ENCODE measurements around the gene UNC119. TPM values are rescaled to one million over a fixed set of nuclear protein-coding genes. Genes with fewer than 3 reads are reported as not detected.

Gene UNC119
- total and polyA plus RNA-seq, 9 donors, result 15.6 to 20.7 (median 17.6) TPM

DNA sequence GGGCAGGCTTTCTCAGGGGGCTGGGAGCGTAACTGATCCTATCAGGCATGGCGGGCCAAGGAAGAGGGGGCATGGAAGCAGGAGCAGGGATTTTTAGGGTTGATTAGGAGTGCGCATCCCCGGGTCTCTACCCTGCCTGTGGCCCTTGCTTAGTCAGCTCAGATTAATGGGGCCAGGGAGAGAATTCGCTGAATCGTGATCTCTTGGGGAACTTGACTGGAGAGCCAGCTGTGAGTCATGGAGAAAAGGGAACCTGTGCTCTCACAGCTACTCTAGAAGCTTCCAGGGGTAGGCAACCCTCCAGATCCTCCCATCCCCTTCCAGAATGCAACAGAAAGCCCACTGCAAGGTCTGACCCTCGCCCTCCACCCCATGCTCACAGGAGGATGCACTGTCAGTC lies 42.6 kb downstream of the UNC119 start:
- Histone ChIP-seq H3K36me3 (ENCODE audit: control insufficient read depth, insufficient read depth, low read length) (no peaks in the 10 kb centered on the region), H3K27me3 (ENCODE audit: control insufficient read depth, insufficient read depth, low read length) (peaks cover 70% of the 10 kb centered on the region), H3K9me3 (replicated peaks; ENCODE audit: control insufficient read depth, low read depth, low read length) (no peaks in the 10 kb centered on the region), H3K4me1 (ENCODE audit: control insufficient read depth, insufficient read depth, low read length) (no peaks in the 10 kb centered on the region), H3K4me3 (ENCODE audit: low read length) (no peak overlapping the region), H3K27ac (ENCODE audit: low read length) (no peak overlapping the region)
- peak; percentile 56 for DNase-seq
- 50% methylated on average over 4 of the region's 7 CpGs for WGBS (ENCODE audit: insufficient coverage)

DNA sequence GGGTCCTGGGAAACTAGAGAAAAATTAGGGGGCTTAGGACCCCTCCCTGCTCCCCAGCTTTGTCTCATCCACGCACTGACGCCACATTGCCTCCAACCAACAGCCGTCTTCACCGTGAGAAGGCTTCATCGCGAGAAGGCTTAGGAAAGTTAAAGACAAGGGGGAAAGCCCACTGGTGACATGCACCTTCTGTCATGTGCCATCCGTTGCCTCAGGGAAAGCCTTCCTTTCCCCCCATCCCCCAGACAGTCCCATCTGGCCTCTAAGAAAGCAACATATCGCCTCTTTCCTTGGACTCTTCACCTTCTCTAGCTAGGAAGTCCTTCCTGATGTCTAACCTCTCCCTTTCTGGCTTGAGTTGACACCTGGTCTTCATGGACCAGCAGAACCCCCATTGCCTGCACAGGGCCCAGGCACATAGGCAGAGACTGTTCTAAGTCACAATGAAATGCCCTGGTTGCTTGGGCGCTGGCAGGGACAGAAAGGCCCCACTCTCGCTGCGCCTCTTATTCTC lies 44.2 kb downstream of the UNC119 start:
- WGBS (ENCODE audit: insufficient coverage), result 65% methylated on average over 4 of the region's 11 CpGs
- Histone ChIP-seq H3K9me3 (replicated peaks; ENCODE audit: control insufficient read depth, low read depth, low read length) (no peaks in the 10 kb centered on the region), H3K4me3 (ENCODE audit: low read length) (no peak overlapping the region), H3K36me3 (ENCODE audit: control insufficient read depth, insufficient read depth, low read length) (no peaks in the 10 kb centered on the region), H3K4me1 (ENCODE audit: control insufficient read depth, insufficient read depth, low read length) (no peaks in the 10 kb centered on the region), H3K27ac (ENCODE audit: low read length) (no peak overlapping the region), H3K27me3 (ENCODE audit: control insufficient read depth, insufficient read depth, low read length) (peaks cover 59% of the 10 kb centered on the region)
- DNase-seq, result no peak

DNA sequence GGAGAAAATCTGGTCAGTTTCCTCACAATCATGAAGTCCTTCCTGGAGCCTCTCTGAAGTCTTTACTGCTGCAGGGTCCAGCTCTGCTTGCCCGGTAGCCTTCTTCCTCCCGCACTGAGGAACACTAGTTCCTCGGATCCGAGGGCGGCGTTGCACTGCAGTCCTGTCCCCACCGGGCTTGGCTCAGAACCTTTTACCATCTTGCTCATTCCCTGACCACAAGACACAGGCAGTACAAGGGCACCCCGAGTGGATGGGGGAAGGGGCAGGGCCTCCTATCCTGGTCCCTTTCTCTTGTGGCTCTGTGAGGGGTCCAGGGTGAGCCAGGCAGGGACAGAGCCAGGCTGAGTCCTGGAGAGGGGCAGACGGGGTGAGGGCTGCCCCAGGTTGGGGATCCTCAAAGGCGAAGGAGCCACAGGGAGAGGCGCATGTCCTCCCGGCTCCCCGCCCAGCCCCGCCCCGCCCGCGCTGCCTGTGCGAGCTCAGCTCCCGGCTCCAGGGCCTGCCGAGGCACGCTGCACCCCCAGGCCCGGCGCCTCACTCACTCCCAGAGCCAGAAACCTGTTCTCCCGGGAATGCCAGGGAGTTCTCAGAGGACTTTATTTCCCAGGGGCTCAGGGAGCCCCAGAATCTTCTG lies 44.7 kb downstream of the UNC119 start:
- no peaks in the 10 kb centered on the region for H3K36me3 ChIP-seq (ENCODE audit: control insufficient read depth, insufficient read depth, low read length)
- no peaks in the 10 kb centered on the region for H3K9me3 ChIP-seq (replicated peaks; ENCODE audit: control insufficient read depth, low read depth, low read length)
- WGBS (ENCODE audit: insufficient coverage), result 18% methylated on average over 18 of the region's 24 CpGs
- peaks cover 59% of the 10 kb centered on the region for H3K27me3 ChIP-seq (ENCODE audit: control insufficient read depth, insufficient read depth, low read length)
- H3K4me1 ChIP-seq (ENCODE audit: control insufficient read depth, insufficient read depth, low read length), result no peaks in the 10 kb centered on the region
- no peak overlapping the region for H3K4me3 ChIP-seq (ENCODE audit: low read length)
- no peak overlapping the region for H3K27ac ChIP-seq (ENCODE audit: low read length)
- no peak for DNase-seq

DNA sequence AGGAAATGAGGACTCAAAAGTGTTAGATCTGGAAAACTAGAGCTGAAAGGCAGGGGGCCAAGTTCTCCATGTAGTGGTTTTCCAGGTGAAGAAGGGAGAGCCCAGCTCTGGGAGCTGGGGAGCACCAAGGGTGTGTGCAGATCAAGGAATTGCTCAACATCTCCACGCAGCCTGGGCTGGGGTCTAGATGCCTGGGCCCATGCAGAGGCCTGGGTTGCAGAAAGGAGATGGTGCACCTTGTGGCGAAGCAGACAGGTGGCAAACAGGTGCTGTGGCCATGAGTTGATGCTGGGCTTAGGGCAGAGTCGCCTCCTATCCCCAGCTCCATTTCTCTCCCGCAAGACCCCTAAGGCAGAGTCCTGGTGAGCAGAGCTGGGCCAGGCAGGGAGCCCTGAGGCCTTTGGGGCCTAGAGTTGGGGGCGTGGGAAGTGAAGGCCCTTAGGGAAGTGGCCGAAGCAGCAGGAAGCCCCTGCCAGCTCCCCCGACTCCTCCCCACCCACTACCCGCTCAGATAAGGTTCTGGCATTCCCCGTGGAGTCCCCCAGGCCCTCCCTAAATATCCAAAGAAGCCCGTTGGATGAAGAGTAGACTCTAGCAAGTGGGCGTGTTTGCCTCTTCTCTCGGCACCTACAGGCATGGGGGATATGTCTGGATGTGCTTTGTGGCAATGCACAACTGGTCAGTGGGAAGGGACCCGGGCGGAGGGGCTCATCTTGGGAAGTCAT lies 45.5 kb downstream of the UNC119 start:
- no peak overlapping the region for H3K4me3 ChIP-seq (ENCODE audit: low read length)
- no peak overlapping the region for H3K27ac ChIP-seq (ENCODE audit: low read length)
- H3K9me3 ChIP-seq (replicated peaks; ENCODE audit: control insufficient read depth, low read depth, low read length), result no peaks in the 10 kb centered on the region
- no peaks in the 10 kb centered on the region for H3K4me1 ChIP-seq (ENCODE audit: control insufficient read depth, insufficient read depth, low read length)
- peaks cover 51% of the 10 kb centered on the region for H3K27me3 ChIP-seq (ENCODE audit: control insufficient read depth, insufficient read depth, low read length)
- WGBS (ENCODE audit: insufficient coverage), result 72% methylated on average over 4 of the region's 14 CpGs
- no peak for DNase-seq
- no peaks in the 10 kb centered on the region for H3K36me3 ChIP-seq (ENCODE audit: control insufficient read depth, insufficient read depth, low read length)

DNA sequence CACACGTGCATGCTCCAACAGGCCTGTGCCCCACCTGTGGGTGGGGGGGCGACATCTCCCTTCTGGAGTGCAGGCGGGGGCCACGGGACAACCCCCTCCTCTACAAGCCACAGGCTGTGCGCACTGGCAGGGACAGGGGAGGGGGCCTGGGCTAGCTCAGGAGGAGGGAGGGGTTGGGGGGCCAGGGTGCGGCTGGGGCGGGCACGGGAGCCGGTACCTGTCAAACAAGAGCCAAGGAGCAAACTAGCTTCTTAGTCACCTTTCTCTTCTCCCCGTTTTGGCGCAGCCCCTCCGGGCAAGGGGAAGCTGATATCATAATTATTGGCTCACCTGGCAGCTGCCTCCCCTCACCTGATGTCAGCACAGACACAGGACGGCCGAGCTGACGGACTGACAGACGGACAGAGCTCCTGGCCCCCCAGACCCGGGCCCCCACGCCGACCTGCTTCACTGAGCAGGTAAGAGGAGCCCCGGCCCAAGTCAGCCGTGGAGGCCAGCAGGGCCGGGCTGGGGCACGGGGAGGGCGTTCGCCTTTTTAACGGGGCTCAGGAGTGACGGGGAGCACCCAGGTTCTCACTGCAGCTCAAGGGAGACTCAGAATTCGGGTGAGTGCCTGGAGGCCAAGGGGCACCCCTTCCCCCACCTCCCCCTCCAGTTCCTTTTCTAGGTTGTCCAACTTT lies 46.3 kb downstream of the UNC119 start, which contains the start of gene FOXN1:
Gene FOXN1 (plus strand): TSS at position 363 of the 680 bp plus-strand sequence. CDS start 17,622 bp downstream, outside the sequence.
- peaks cover 44% of the 10 kb centered on the region for H3K27me3 ChIP-seq (ENCODE audit: control insufficient read depth, insufficient read depth, low read length)
- no peaks in the 10 kb centered on the region for H3K9me3 ChIP-seq (replicated peaks; ENCODE audit: control insufficient read depth, low read depth, low read length)
- no peak for DNase-seq
- H3K4me3 ChIP-seq (ENCODE audit: low read length), result no peak within 1 kb of the TSS
- 60% methylated on average over 13 of the region's 28 CpGs for WGBS (ENCODE audit: insufficient coverage)
- no peaks in the 10 kb centered on the region for H3K4me1 ChIP-seq (ENCODE audit: control insufficient read depth, insufficient read depth, low read length)
- no peaks in the 10 kb centered on the region for H3K36me3 ChIP-seq (ENCODE audit: control insufficient read depth, insufficient read depth, low read length)
- H3K27ac ChIP-seq (ENCODE audit: low read length), result no peak within 1 kb of the TSS

DNA sequence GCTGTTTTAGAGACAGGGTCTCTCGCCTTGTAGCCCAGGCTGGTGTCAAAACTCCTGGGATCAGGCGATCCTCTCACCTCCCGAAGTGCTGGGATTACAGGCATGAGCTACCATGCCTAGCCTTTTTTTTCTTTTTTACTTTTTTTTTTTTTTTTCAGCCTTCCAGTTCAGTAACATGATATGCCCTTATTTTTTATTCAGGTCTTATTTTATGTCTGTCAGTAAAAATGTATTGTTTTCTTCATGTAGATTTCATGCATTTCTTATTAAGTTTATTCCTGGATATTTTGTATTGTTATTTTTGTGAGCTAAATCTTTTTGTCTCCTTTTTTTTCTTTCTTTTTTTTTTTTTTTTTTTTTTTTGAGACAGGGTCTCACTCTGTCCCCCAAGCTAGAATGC lies 49.0 kb downstream of the UNC119 start:
- H3K4me3 ChIP-seq (ENCODE audit: low read length), result no peak overlapping the region
- no peak overlapping the region for H3K27ac ChIP-seq (ENCODE audit: low read length)
- WGBS (ENCODE audit: insufficient coverage), result no CpG with 5 or more reads among the region's 3 CpGs
- no peak for DNase-seq
- no peaks in the 10 kb centered on the region for H3K36me3 ChIP-seq (ENCODE audit: control insufficient read depth, insufficient read depth, low read length)
- H3K27me3 ChIP-seq (ENCODE audit: control insufficient read depth, insufficient read depth, low read length), result peaks cover 28% of the 10 kb centered on the region
- H3K9me3 ChIP-seq (replicated peaks; ENCODE audit: control insufficient read depth, low read depth, low read length), result no peaks in the 10 kb centered on the region
- no peaks in the 10 kb centered on the region for H3K4me1 ChIP-seq (ENCODE audit: control insufficient read depth, insufficient read depth, low read length)

DNA sequence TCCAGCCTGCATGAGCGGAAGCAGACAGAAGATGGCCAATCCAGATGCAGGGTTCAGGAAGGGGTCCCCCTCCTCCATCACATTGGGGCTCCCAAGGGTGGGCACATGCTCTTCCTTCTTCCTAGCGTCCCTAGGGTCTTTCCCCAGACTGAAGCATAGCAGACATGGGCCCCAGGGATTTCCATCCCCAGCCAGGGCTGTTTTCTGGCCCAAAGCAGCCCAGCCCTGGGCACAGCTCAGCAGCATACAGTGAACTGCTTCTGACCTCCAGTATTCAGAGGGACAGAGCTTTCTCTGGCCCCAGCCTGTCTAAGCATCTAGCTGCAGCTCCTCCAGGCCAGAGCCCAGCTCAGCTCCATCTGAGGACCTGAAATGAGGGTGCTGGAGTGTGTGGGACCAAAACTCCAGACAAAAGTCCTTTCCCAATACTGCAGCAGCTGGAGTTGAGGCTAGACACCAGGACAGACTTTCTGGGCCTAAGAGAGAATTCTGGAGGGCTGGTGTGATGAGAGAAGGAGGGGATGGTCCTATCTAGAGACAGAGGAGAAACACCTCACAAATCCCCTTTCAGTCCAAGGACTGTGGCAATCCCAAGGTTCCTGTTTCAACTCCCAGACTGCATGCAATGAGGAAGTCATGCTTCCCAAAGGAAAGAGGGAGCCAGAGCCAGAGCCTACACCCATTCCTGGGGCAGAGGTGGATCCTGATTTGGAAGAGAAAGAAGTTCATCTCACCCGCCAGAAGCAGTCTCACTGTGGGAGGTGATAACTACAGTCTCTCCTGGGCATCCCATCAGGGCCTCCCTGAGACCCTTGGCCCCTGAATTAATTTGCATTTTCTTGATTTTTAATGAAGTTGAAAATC lies 50.8 kb downstream of the UNC119 start:
- no peaks in the 10 kb centered on the region for H3K9me3 ChIP-seq (replicated peaks; ENCODE audit: control insufficient read depth, low read depth, low read length)
- WGBS (ENCODE audit: insufficient coverage), result 53% methylated on average over 2 of the region's 3 CpGs
- no peak for DNase-seq
- no peaks in the 10 kb centered on the region for H3K36me3 ChIP-seq (ENCODE audit: control insufficient read depth, insufficient read depth, low read length)
- H3K27ac ChIP-seq (ENCODE audit: low read length), result no peak overlapping the region
- H3K27me3 ChIP-seq (ENCODE audit: control insufficient read depth, insufficient read depth, low read length), result peaks cover 16% of the 10 kb centered on the region
- no peaks in the 10 kb centered on the region for H3K4me1 ChIP-seq (ENCODE audit: control insufficient read depth, insufficient read depth, low read length)
- no peak overlapping the region for H3K4me3 ChIP-seq (ENCODE audit: low read length)

DNA sequence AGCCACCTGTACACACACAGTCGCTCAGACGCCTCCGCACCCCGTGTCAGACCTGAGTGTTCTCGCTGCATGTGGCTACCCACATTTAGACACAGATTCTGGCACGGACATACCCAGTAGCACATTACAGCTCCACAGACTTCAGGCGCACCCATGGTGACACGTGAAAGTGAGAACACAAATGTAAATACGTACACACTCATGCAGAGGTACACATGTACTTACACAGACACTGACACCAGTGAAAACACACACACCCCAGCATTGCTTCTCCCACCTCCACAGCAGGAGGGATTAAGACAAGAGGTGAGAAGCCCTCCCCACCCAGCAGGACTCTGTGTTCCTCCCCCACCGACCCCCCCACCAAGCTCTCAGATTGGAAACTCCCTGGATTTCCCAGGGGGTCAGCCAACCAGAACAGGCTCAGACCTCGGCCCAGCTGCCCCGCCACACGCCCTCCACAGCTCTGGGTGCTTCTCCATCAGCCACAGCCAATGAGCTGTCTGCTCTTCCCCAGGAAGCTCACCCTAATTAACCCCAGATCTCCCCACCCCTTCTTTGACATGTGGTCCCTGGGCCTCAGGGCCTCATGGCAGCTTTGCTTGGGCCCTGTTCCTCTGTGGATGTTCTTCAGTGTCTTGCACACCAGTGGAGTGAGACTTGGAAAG lies 51.6 kb downstream of the UNC119 start:
- DNase-seq, result no peak
- H3K9me3 ChIP-seq (replicated peaks; ENCODE audit: control insufficient read depth, low read depth, low read length), result no peaks in the 10 kb centered on the region
- H3K27ac ChIP-seq (ENCODE audit: low read length), result no peak overlapping the region
- H3K4me3 ChIP-seq (ENCODE audit: low read length), result no peak overlapping the region
- WGBS (ENCODE audit: insufficient coverage), result 49% methylated on average over 10 of the region's 13 CpGs
- no peaks in the 10 kb centered on the region for H3K36me3 ChIP-seq (ENCODE audit: control insufficient read depth, insufficient read depth, low read length)
- H3K27me3 ChIP-seq (ENCODE audit: control insufficient read depth, insufficient read depth, low read length), result peaks cover 11% of the 10 kb centered on the region
- no peaks in the 10 kb centered on the region for H3K4me1 ChIP-seq (ENCODE audit: control insufficient read depth, insufficient read depth, low read length)

DNA sequence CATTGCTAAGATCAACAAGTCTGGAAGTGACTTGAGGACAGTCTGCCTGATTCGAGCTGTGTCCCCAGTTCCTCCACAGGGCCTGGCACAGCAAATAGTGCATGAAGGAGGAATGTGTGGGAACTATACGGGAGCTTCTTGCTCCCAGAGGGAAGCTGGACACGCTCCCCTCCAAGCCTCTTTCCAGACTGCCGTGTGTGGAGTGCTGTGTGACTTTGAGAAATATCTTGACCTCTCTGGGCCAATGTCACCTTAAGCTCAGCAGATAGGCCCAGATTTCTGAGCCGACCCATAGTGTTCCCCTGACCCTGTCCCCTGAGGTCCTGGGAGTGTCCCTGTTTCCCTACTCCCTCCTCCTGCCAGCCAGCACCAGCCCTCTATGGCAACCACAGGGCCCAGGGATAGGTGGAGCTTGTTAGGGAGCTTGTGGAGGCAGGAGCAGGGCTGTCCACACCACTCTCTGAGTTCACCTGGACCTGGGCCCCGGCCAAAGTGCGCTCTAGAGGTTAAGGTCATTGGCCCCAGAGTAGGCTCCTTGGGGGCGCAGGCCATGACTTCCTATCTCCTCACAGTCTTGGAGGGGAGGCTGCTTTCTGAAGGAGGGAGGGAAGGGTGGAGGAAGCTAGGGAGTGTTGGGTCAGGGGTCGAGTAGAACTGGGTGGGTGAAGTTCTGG lies 52.6 kb downstream of the UNC119 start:
- DNase-seq, result no peak
- H3K9me3 ChIP-seq (replicated peaks; ENCODE audit: control insufficient read depth, low read depth, low read length), result no peaks in the 10 kb centered on the region
- 92% methylated on average over 2 of the region's 9 CpGs for WGBS (ENCODE audit: insufficient coverage)
- H3K36me3 ChIP-seq (ENCODE audit: control insufficient read depth, insufficient read depth, low read length), result no peaks in the 10 kb centered on the region
- H3K4me1 ChIP-seq (ENCODE audit: control insufficient read depth, insufficient read depth, low read length), result no peaks in the 10 kb centered on the region
- H3K27me3 ChIP-seq (ENCODE audit: control insufficient read depth, insufficient read depth, low read length), result peaks cover 9% of the 10 kb centered on the region
- no peak overlapping the region for H3K27ac ChIP-seq (ENCODE audit: low read length)
- H3K4me3 ChIP-seq (ENCODE audit: low read length), result no peak overlapping the region
